HL-60 (cell line): ENCODE data around the gene WDR33.

ENCODE experiments used
- CTCF ChIP-seq: IDR thresholded peaks from one replicate; pipeline ENCODE4 v1.5.1; 2011; ENCODE audit warnings: low read length, control low read depth, inconsistent platforms; ENCODE audit not compliant: insufficient read depth
- TF ChIP-seq, protein P1 (sequence below): IDR thresholded peaks from 2 replicates; pipeline ENCODE4 v1.6.1; 2012; ENCODE audit warnings: low read depth; ENCODE audit not compliant: insufficient replicate concordance

- TF ChIP-seq CTCF = no peak
- TF ChIP-seq, protein P1, sequence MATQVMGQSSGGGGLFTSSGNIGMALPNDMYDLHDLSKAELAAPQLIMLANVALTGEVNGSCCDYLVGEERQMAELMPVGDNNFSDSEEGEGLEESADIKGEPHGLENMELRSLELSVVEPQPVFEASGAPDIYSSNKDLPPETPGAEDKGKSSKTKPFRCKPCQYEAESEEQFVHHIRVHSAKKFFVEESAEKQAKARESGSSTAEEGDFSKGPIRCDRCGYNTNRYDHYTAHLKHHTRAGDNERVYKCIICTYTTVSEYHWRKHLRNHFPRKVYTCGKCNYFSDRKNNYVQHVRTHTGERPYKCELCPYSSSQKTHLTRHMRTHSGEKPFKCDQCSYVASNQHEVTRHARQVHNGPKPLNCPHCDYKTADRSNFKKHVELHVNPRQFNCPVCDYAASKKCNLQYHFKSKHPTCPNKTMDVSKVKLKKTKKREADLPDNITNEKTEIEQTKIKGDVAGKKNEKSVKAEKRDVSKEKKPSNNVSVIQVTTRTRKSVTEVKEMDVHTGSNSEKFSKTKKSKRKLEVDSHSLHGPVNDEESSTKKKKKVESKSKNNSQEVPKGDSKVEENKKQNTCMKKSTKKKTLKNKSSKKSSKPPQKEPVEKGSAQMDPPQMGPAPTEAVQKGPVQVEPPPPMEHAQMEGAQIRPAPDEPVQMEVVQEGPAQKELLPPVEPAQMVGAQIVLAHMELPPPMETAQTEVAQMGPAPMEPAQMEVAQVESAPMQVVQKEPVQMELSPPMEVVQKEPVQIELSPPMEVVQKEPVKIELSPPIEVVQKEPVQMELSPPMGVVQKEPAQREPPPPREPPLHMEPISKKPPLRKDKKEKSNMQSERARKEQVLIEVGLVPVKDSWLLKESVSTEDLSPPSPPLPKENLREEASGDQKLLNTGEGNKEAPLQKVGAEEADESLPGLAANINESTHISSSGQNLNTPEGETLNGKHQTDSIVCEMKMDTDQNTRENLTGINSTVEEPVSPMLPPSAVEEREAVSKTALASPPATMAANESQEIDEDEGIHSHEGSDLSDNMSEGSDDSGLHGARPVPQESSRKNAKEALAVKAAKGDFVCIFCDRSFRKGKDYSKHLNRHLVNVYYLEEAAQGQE = no peak
These were observed 130.2 kb downstream of the WDR33 start for GRCh38 chr2:127680706-127681287.
